ENCODE data around the gene EN1. TPM values are rescaled to one million over a fixed set of nuclear protein-coding genes. Genes with fewer than 3 reads are reported as not detected.

The EN1 gene
- polyA plus RNA-seq, 3 donors from 2014 or later: not detected

- Mint-ChIP-seq H3K27ac (no peak overlapping the region), H3K27me3 (ENCODE audit: low read depth in 3 of 3) (peaks cover 15 to 30% (median 27%) of the 10 kb centered on the region in 3 donors)
These were observed 13.8 kb upstream of the EN1 start for GRCh38 chr2:118861242-118861641.

GRCh38 chr2:118860506-118860905 lies 13.1 kb upstream of the EN1 start:
- no peaks in the 10 kb centered on the region for H3K9me3 Mint-ChIP-seq
- DNase-seq: no peak
- peaks cover 15 to 38% (median 32%) of the 10 kb centered on the region in 3 donors for H3K27me3 Mint-ChIP-seq (ENCODE audit: low read depth in 3 of 3)
- H3K27ac Mint-ChIP-seq: no peak overlapping the region
- no peaks in the 10 kb centered on the region for H3K36me3 Mint-ChIP-seq
- peaks cover 7 to 11% of the 10 kb centered on the region in 2 donors for H3K4me1 Mint-ChIP-seq
- no peak overlapping the region for H3K4me3 Mint-ChIP-seq

More at GRCh38 chr2:118861242-118861641, 13.8 kb upstream of the EN1 start:
- Mint-ChIP-seq H3K4me3 (no peak overlapping the region), H3K4me1 (peaks cover 2 to 4% of the 10 kb centered on the region in 2 donors), H3K9me3 (no peaks in the 10 kb centered on the region), H3K36me3 (no peaks in the 10 kb centered on the region)
- DNase-seq: no peak

- Mint-ChIP-seq H3K27ac (no peak overlapping the region), H3K4me3 (no peak overlapping the region)
These were observed 11.8 kb upstream of the EN1 start for GRCh38 chr2:118859157-118859770.

GRCh38 chr2:118858485-118859156 lies 11.2 kb upstream of the EN1 start:
- Mint-ChIP-seq H3K4me3 (no peak overlapping the region), H3K27ac (no peak overlapping the region), H3K27me3 (ENCODE audit: low read depth in 3 of 3) (peaks cover 17 to 44% (median 37%) of the 10 kb centered on the region in 3 donors), H3K36me3 (peaks cover 0 to 3% (median 0%) of the 10 kb centered on the region in 3 donors), H3K4me1 (peaks cover 10 to 18% of the 10 kb centered on the region in 2 donors), H3K9me3 (no peaks in the 10 kb centered on the region)
- DNase-seq: no peak

More at GRCh38 chr2:118859157-118859770, 11.8 kb upstream of the EN1 start:
- H3K36me3 Mint-ChIP-seq: no peaks in the 10 kb centered on the region
- no peak for DNase-seq
- H3K27me3 Mint-ChIP-seq (ENCODE audit: low read depth in 3 of 3): peaks cover 17 to 40% (median 35%) of the 10 kb centered on the region in 3 donors
- peaks cover 8 to 18% of the 10 kb centered on the region in 2 donors for H3K4me1 Mint-ChIP-seq
- H3K9me3 Mint-ChIP-seq: no peaks in the 10 kb centered on the region

- H3K27ac Mint-ChIP-seq: no peak overlapping the region
- no peaks in the 10 kb centered on the region for H3K9me3 Mint-ChIP-seq
- H3K4me1 Mint-ChIP-seq: peaks cover 10 to 18% of the 10 kb centered on the region in 2 donors
- H3K4me3 Mint-ChIP-seq: peak overlapping the region in 1 of 5 donors; percentile 28
- H3K36me3 Mint-ChIP-seq: peaks cover 0 to 3% (median 0%) of the 10 kb centered on the region in 3 donors
- H3K27me3 Mint-ChIP-seq (ENCODE audit: low read depth in 3 of 3): peaks cover 19 to 47% (median 41%) of the 10 kb centered on the region in 3 donors
- DNase-seq: no peak
These were observed 10.4 kb upstream of the EN1 start for GRCh38 chr2:118857677-118858484.

- Mint-ChIP-seq H3K4me1 (peaks cover 10 to 18% of the 10 kb centered on the region in 2 donors), H3K4me3 (no peak overlapping the region), H3K36me3 (peaks cover 0 to 3% (median 0%) of the 10 kb centered on the region in 3 donors), H3K9me3 (no peaks in the 10 kb centered on the region), H3K27ac (no peak overlapping the region), H3K27me3 (ENCODE audit: low read depth in 3 of 3) (peaks cover 21 to 49% (median 42%) of the 10 kb centered on the region in 3 donors)
- DNase-seq: no peak
These were observed 9.7 kb upstream of the EN1 start for GRCh38 chr2:118856978-118857676.

- Mint-ChIP-seq H3K9me3 (no peaks in the 10 kb centered on the region), H3K4me3 (peak overlapping the region; percentile 55 to 75 (median 70)), H3K27ac (no peak overlapping the region), H3K27me3 (ENCODE audit: low read depth in 3 of 3) (peaks cover 19 to 51% (median 46%) of the 10 kb centered on the region in 3 donors), H3K4me1 (peaks cover 11 to 18% of the 10 kb centered on the region in 2 donors), H3K36me3 (peaks cover 0 to 3% (median 0%) of the 10 kb centered on the region in 3 donors)
- DNase-seq: no peak
These were observed 9.0 kb upstream of the EN1 start for GRCh38 chr2:118856330-118856977.

- Mint-ChIP-seq H3K4me1 (peaks cover 11 to 18% of the 10 kb centered on the region in 2 donors), H3K27me3 (ENCODE audit: low read depth in 3 of 3) (peaks cover 17 to 55% (median 50%) of the 10 kb centered on the region in 3 donors), H3K4me3 (peak overlapping the region; percentile 57 to 75 (median 70)), H3K27ac (no peak overlapping the region), H3K36me3 (peaks cover 0 to 3% (median 0%) of the 10 kb centered on the region in 3 donors), H3K9me3 (peaks cover 0 to 2% (median 0%) of the 10 kb centered on the region in 6 donors)
- DNase-seq: peak; percentile 65 to 76 (median 71)
These were observed 8.2 kb upstream of the EN1 start for GRCh38 chr2:118855451-118856279.

- Mint-ChIP-seq H3K4me3 (peak overlapping the region in 4 of 5 donors; percentile 30 to 75 (median 57)), H3K9me3 (peaks cover 0 to 3% (median 0%) of the 10 kb centered on the region in 6 donors), H3K36me3 (peaks cover 0 to 3% (median 0%) of the 10 kb centered on the region in 3 donors), H3K27me3 (ENCODE audit: low read depth in 3 of 3) (peaks cover 17 to 59% (median 51%) of the 10 kb centered on the region in 3 donors), H3K4me1 (peaks cover 11 to 18% of the 10 kb centered on the region in 2 donors), H3K27ac (peak overlapping the region in 1 of 6 donors; percentile 45)
- no peak for DNase-seq
These were observed 7.3 kb upstream of the EN1 start for GRCh38 chr2:118854507-118855345.

- Mint-ChIP-seq H3K36me3 (peaks cover 0 to 3% (median 0%) of the 10 kb centered on the region in 3 donors), H3K4me1 (peaks cover 13 to 18% of the 10 kb centered on the region in 2 donors), H3K27ac (peak overlapping the region in 1 of 6 donors; percentile 45), H3K4me3 (peak overlapping the region in 3 of 5 donors; percentile 20 to 47 (median 38)), H3K9me3 (peaks cover 0 to 3% (median 0%) of the 10 kb centered on the region in 6 donors), H3K27me3 (ENCODE audit: low read depth in 3 of 3) (peaks cover 18 to 62% (median 51%) of the 10 kb centered on the region in 3 donors)
- DNase-seq: no peak
These were observed 6.3 kb upstream of the EN1 start for GRCh38 chr2:118853651-118854291.

- Mint-ChIP-seq H3K4me1 (peaks cover 15 to 18% of the 10 kb centered on the region in 2 donors), H3K27me3 (ENCODE audit: low read depth in 3 of 3) (peaks cover 23 to 67% (median 56%) of the 10 kb centered on the region in 3 donors), H3K36me3 (peaks cover 0 to 3% (median 0%) of the 10 kb centered on the region in 3 donors), H3K27ac (no peak overlapping the region), H3K9me3 (peaks cover 0 to 3% (median 0%) of the 10 kb centered on the region in 6 donors), H3K4me3 (no peak overlapping the region)
- DNase-seq: no peak
These were observed 5.7 kb upstream of the EN1 start for GRCh38 chr2:118853129-118853640.

Measured in immature natural killer cell (primary cell).